ENCODE measurements around the gene CPA2. TPM values are rescaled to one million over a fixed set of nuclear protein-coding genes. Genes with fewer than 3 reads are reported as not detected.
A peak's percentile ranks its signal among the peaks of the same experiment; 100 is the strongest.

CPA2 gene
- total RNA-seq, 6 donors from 2014 or later, result 1.1 to 2.8 TPM; not detected in 4

GRCh38 chr7:130273081-130273932 is 6.6 kb downstream of the CPA2 start:
- Histone ChIP-seq H3K4me3 (peak overlapping the region in 3 of 4 donors; percentile 3 to 22 (median 19)), H3K27me3 (no peaks in the 10 kb centered on the region), H3K27ac (no peak overlapping the region), H3K9me3 (no peaks in the 10 kb centered on the region), H3K4me1 (peaks cover 5 to 15% (median 13%) of the 10 kb centered on the region in 4 donors), H3K36me3 (no peaks in the 10 kb centered on the region)
- DNase-seq (no peak), ATAC-seq (ENCODE audit: low FRiP score in 2 of 2) (no peak)
- no peak for TF ChIP-seq POLR2A (IDR thresholded peaks at IDR 0.05)
- no peak for TF ChIP-seq POLR2AphosphoS5 (IDR thresholded peaks at IDR 0.05)
- no peak for TF ChIP-seq EP300 (IDR thresholded peaks at IDR 0.05)
- TF ChIP-seq CTCF (IDR thresholded peaks at IDR 0.05), result no peak
- 10 to 11% methylated on average over 25 of the region's 25 CpGs for WGBS, 2 donors

GRCh38 chr7:130273933-130274255 is 7.2 kb downstream of the CPA2 start:
- ATAC-seq (ENCODE audit: low FRiP score in 2 of 2) (peak in 1 of 2 donors; percentile 35), DNase-seq (no peak)
- Histone ChIP-seq H3K4me1 (peaks cover 5 to 15% (median 13%) of the 10 kb centered on the region in 4 donors), H3K27ac (no peak overlapping the region), H3K36me3 (no peaks in the 10 kb centered on the region), H3K4me3 (peak overlapping the region in 1 of 4 donors; percentile 22), H3K9me3 (no peaks in the 10 kb centered on the region), H3K27me3 (no peaks in the 10 kb centered on the region)
- 46 to 53% methylated on average over 11 of the region's 11 CpGs for WGBS, 2 donors
- TF ChIP-seq EP300 (IDR thresholded peaks at IDR 0.05), result no peak
- no peak for TF ChIP-seq CTCF (IDR thresholded peaks at IDR 0.05)
- TF ChIP-seq POLR2A (IDR thresholded peaks at IDR 0.05), result no peak
- TF ChIP-seq POLR2AphosphoS5 (IDR thresholded peaks at IDR 0.05), result no peak

- ATAC-seq (ENCODE audit: low FRiP score in 2 of 2) (no peak), DNase-seq (no peak)
- H3K4me3 ChIP-seq, result no peak overlapping the region
- no peak overlapping the region for H3K27ac ChIP-seq
- H3K4me1 ChIP-seq, result peaks cover 5 to 15% (median 13%) of the 10 kb centered on the region in 4 donors
- no peaks in the 10 kb centered on the region for H3K27me3 ChIP-seq
- H3K36me3 ChIP-seq, result no peaks in the 10 kb centered on the region
- TF ChIP-seq POLR2A (IDR thresholded peaks at IDR 0.05) (no peak), POLR2AphosphoS5 (IDR thresholded peaks at IDR 0.05) (no peak), EP300 (IDR thresholded peaks at IDR 0.05) (no peak)
- no peaks in the 10 kb centered on the region for H3K9me3 ChIP-seq
- WGBS, 2 donors, result 57 to 70% methylated on average over 1 of the region's 1 CpG
Measured at GRCh38 chr7:130274296-130274695, 7.6 kb downstream of the CPA2 start.

- no peak overlapping the region for H3K27ac ChIP-seq
- no peak for TF ChIP-seq POLR2AphosphoS5 (IDR thresholded peaks at IDR 0.05)
- no peak for TF ChIP-seq POLR2A (IDR thresholded peaks at IDR 0.05)
- TF ChIP-seq CTCF (IDR thresholded peaks at IDR 0.05), result no peak
- TF ChIP-seq EP300 (IDR thresholded peaks at IDR 0.05), result no peak
- H3K4me3 ChIP-seq, result no peak overlapping the region
- H3K27me3 ChIP-seq, result no peaks in the 10 kb centered on the region
- H3K36me3 ChIP-seq, result no peaks in the 10 kb centered on the region
- 74 to 76% methylated on average over 11 of the region's 11 CpGs for WGBS, 2 donors
- ATAC-seq (ENCODE audit: low FRiP score in 2 of 2), result no peak
- no peaks in the 10 kb centered on the region for H3K9me3 ChIP-seq
- H3K4me1 ChIP-seq, result peaks cover 5 to 15% (median 13%) of the 10 kb centered on the region in 4 donors
- DNase-seq, result no peak
Measured at GRCh38 chr7:130274983-130275591, 8.4 kb downstream of the CPA2 start.

GRCh38 chr7:130275826-130276297 is 9.2 kb downstream of the CPA2 start:
- H3K4me1 ChIP-seq, result peaks cover 5 to 15% (median 13%) of the 10 kb centered on the region in 4 donors

More at GRCh38 chr7:130275826-130276297, 9.2 kb downstream of the CPA2 start:
- H3K9me3 ChIP-seq, result no peaks in the 10 kb centered on the region
- no peak overlapping the region for H3K4me3 ChIP-seq
- DNase-seq (no peak), ATAC-seq (ENCODE audit: low FRiP score in 2 of 2) (no peak)
- H3K27ac ChIP-seq, result no peak overlapping the region
- no peak for TF ChIP-seq EP300 (IDR thresholded peaks at IDR 0.05)
- no peak for TF ChIP-seq POLR2AphosphoS5 (IDR thresholded peaks at IDR 0.05)
- no peak for TF ChIP-seq CTCF (IDR thresholded peaks at IDR 0.05)
- no peak for TF ChIP-seq POLR2A (IDR thresholded peaks at IDR 0.05)
- no peaks in the 10 kb centered on the region for H3K27me3 ChIP-seq
- no peaks in the 10 kb centered on the region for H3K36me3 ChIP-seq
- 56 to 62% methylated on average over 5 of the region's 5 CpGs for WGBS, 2 donors

Measured in upper lobe of left lung (tissue), 6 donors.